ES-I3 (cell line): ENCODE data around the gene RIMOC1.
"Not testable (repeated sequence)": the region's sequence is repeated elsewhere in the genome, so short reads cannot be mapped to it uniquely, and the experiment has no call there.

ENCODE experiments used
- H3K36me3 ChIP-seq: 2 replicates; pipeline ENCODE4 v1.6.1; 2013; ENCODE audit warnings: mild to moderate bottlenecking, low read length, control low read depth, moderate library complexity; ENCODE audit not compliant: insufficient read depth
- H3K4me1 ChIP-seq: 2 replicates; pipeline ENCODE4 v1.6.1; 2013; ENCODE audit warnings: mild to moderate bottlenecking, control low read depth, low read length; ENCODE audit not compliant: insufficient read depth
- H3K9ac ChIP-seq: 2 replicates; pipeline ENCODE4 v1.6.1; 2013; ENCODE audit warnings: low read depth, mild to moderate bottlenecking, low read length, moderate library complexity
- H3K9me3 ChIP-seq: 2 replicates; pipeline ENCODE4 v1.6.1; 2013; ENCODE audit warnings: mild to moderate bottlenecking, low read length, moderate library complexity; ENCODE audit not compliant: control insufficient read depth, insufficient read depth

Gene RIMOC1

GRCh38 chr5:41908374-41909079 lies 4.4 kb downstream of the RIMOC1 start:
- H3K36me3 ChIP-seq = peaks cover 9% of the 10 kb centered on the region
- no peak overlapping the region for H3K9ac ChIP-seq

GRCh38 chr5:41918105-41918504 lies 14.0 kb downstream of the RIMOC1 start:
- Histone ChIP-seq H3K36me3 (peaks cover 14% of the 10 kb centered on the region), H3K9ac (no peak overlapping the region), H3K4me1 (peaks cover 11% of the 10 kb centered on the region), H3K9me3 (no peaks in the 10 kb centered on the region)

More at GRCh38 chr5:41908374-41909079, 4.4 kb downstream of the RIMOC1 start:
- no peaks in the 10 kb centered on the region for H3K9me3 ChIP-seq
- no peaks in the 10 kb centered on the region; the same call in 1 of the 2 replicates for H3K4me1 ChIP-seq

GRCh38 chr5:41921166-41921565 lies 17.0 kb downstream of the RIMOC1 start:
- H3K9ac ChIP-seq = no peak overlapping the region
- H3K36me3 ChIP-seq = peaks cover 8% of the 10 kb centered on the region
- peaks cover 11% of the 10 kb centered on the region for H3K4me1 ChIP-seq
- no peaks in the 10 kb centered on the region for H3K9me3 ChIP-seq

GRCh38 chr5:41921874-41922273 lies 17.7 kb downstream of the RIMOC1 start:
- H3K36me3 ChIP-seq = peaks cover 8% of the 10 kb centered on the region
- peaks cover 11% of the 10 kb centered on the region for H3K4me1 ChIP-seq
- no peak overlapping the region for H3K9ac ChIP-seq
- no peaks in the 10 kb centered on the region for H3K9me3 ChIP-seq

GRCh38 chr5:41924526-41924871 lies 20.4 kb downstream of the RIMOC1 start:
- Histone ChIP-seq H3K36me3 (peaks cover 5% of the 10 kb centered on the region; the same call in 1 of the 2 replicates), H3K4me1 (peaks cover 11% of the 10 kb centered on the region), H3K9me3 (no peaks in the 10 kb centered on the region), H3K9ac (peak overlapping the region; percentile 90)

GRCh38 chr5:41924872-41925554 lies 20.9 kb downstream of the RIMOC1 start, which contains the start of gene FBXO4:
TSS of gene FBXO4 (plus strand) at chr5:41925281. CDS start at chr5:41925310, 29 bp downstream.
- Histone ChIP-seq H3K4me1 (peaks cover 11% of the 10 kb centered on the region), H3K36me3 (peaks cover 5% of the 10 kb centered on the region; the same call in 1 of the 2 replicates), H3K9me3 (no peaks in the 10 kb centered on the region), H3K9ac (peak within 1 kb of the TSS; percentile 90)

GRCh38 chr5:41925555-41925951 lies 21.4 kb downstream of the RIMOC1 start:
- H3K4me1 ChIP-seq = peaks cover 10% of the 10 kb centered on the region
- no peaks in the 10 kb centered on the region for H3K9me3 ChIP-seq
- peak overlapping the region; percentile 90 for H3K9ac ChIP-seq
- H3K36me3 ChIP-seq = peaks cover 5% of the 10 kb centered on the region; the same call in 1 of the 2 replicates

- H3K4me1 ChIP-seq = no peaks in the 10 kb centered on the region
- H3K9ac ChIP-seq = no peak overlapping the region
- no peaks in the 10 kb centered on the region for H3K36me3 ChIP-seq
- no peaks in the 10 kb centered on the region for H3K9me3 ChIP-seq
Observed at GRCh38 chr5:41927604-41928003, 23.5 kb downstream of the RIMOC1 start.

GRCh38 chr5:41929035-41929434 lies 24.9 kb downstream of the RIMOC1 start:
- Histone ChIP-seq H3K36me3 (no peaks in the 10 kb centered on the region), H3K4me1 (no peaks in the 10 kb centered on the region), H3K9me3 (no peaks in the 10 kb centered on the region), H3K9ac (no peak overlapping the region)

- Histone ChIP-seq H3K4me1 (no peaks in the 10 kb centered on the region), H3K9me3 (no peaks in the 10 kb centered on the region), H3K9ac (no peak overlapping the region), H3K36me3 (no peaks in the 10 kb centered on the region)
Observed at GRCh38 chr5:41932770-41933169, 28.6 kb downstream of the RIMOC1 start.

- Histone ChIP-seq H3K4me1 (no peaks in the 10 kb centered on the region), H3K36me3 (no peaks in the 10 kb centered on the region), H3K9ac (no peak overlapping the region), H3K9me3 (no peaks in the 10 kb centered on the region)
Observed at GRCh38 chr5:41935544-41935943, 31.4 kb downstream of the RIMOC1 start.

- no peak overlapping the region for H3K9ac ChIP-seq
- H3K4me1 ChIP-seq = no peaks in the 10 kb centered on the region
- H3K36me3 ChIP-seq = no peaks in the 10 kb centered on the region
- H3K9me3 ChIP-seq = no peaks in the 10 kb centered on the region
Observed at GRCh38 chr5:41940641-41941040, 36.5 kb downstream of the RIMOC1 start.

- H3K4me1 ChIP-seq, H3K36me3 ChIP-seq, H3K9ac ChIP-seq, H3K9me3 ChIP-seq: not testable (repeated sequence)
Observed at GRCh38 chr5:41945332-41945955, 41.3 kb downstream of the RIMOC1 start.

- H3K4me1 ChIP-seq = no peaks in the 10 kb centered on the region
- H3K9me3 ChIP-seq = no peaks in the 10 kb centered on the region
- H3K9ac ChIP-seq = no peak overlapping the region
- no peaks in the 10 kb centered on the region for H3K36me3 ChIP-seq
Observed at GRCh38 chr5:41951224-41951623, 47.1 kb downstream of the RIMOC1 start.
